Measurements from ENCODE around the gene SPATA6L.

DNA sequence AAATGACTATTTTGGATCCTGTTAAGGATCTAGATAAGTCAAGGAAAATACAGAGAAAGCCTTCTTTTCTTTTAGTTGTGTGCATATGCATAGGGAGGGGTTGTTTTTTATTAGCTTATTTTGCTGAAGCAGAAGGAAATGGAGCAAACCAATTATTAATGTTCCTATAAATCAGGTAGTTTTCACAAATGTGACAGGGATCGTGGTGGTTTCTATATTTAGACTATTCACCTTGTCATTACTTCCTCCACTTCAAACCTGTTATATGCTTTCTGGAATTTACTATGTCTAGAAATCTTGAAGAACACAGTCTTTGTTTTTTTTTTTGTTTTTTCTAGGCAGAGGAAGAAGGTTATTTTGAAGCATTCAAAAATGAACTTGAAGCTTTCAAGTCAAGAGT lies 35.2 kb upstream of the SPATA6L start:
- TF ChIP-seq, protein P1, sequence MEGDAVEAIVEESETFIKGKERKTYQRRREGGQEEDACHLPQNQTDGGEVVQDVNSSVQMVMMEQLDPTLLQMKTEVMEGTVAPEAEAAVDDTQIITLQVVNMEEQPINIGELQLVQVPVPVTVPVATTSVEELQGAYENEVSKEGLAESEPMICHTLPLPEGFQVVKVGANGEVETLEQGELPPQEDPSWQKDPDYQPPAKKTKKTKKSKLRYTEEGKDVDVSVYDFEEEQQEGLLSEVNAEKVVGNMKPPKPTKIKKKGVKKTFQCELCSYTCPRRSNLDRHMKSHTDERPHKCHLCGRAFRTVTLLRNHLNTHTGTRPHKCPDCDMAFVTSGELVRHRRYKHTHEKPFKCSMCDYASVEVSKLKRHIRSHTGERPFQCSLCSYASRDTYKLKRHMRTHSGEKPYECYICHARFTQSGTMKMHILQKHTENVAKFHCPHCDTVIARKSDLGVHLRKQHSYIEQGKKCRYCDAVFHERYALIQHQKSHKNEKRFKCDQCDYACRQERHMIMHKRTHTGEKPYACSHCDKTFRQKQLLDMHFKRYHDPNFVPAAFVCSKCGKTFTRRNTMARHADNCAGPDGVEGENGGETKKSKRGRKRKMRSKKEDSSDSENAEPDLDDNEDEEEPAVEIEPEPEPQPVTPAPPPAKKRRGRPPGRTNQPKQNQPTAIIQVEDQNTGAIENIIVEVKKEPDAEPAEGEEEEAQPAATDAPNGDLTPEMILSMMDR (IDR thresholded peaks at IDR 0.05), result no peak
- TF ChIP-seq POLR2A (IDR thresholded peaks at IDR 0.05), result no peak
